Myocyte (in vitro differentiated cells): Measurements from ENCODE around the gene EXOC5. TPM values are rescaled to one million over a fixed set of nuclear protein-coding genes. Genes with fewer than 3 reads are reported as not detected.
A peak's percentile ranks its signal among the peaks of the same experiment; 100 is the strongest.
"Not testable (repeated sequence)": the region's sequence is repeated elsewhere in the genome, so short reads cannot be mapped to it uniquely, and the experiment has no call there.

Source experiments
- DNase-seq: peaks from one replicate; pipeline ENCODE4 v3.0.0-alpha.2; 2012; ENCODE audit warnings: low read depth
- total RNA-seq: library from RNA; depleted of rRNA; stranded (reverse); fragments of >200 nt; gene quantifications from 2 replicates; pipeline ENCODE4 v1.2.3, GENCODE V29; 2014

Gene EXOC5
- total RNA-seq, 1 donor from 2014 or later, result 85.4 TPM

GRCh38 chr14:57261604-57262003 lies 7.1 kb downstream of the EXOC5 start:
- no peak for DNase-seq

- DNase-seq, result no peak
Measured at GRCh38 chr14:57259672-57260071, 9.0 kb downstream of the EXOC5 start.

GRCh38 chr14:57258221-57258620 lies 10.5 kb downstream of the EXOC5 start:
- not testable (repeated sequence) for DNase-seq

GRCh38 chr14:57254884-57255283 lies 13.8 kb downstream of the EXOC5 start:
- no peak for DNase-seq

- no peak for DNase-seq
Measured at GRCh38 chr14:57246933-57247657, 21.6 kb downstream of the EXOC5 start.

- DNase-seq, result no peak
Measured at GRCh38 chr14:57245941-57246340, 22.8 kb downstream of the EXOC5 start.

GRCh38 chr14:57244106-57244505 lies 24.6 kb downstream of the EXOC5 start:
- DNase-seq, result no peak

- no peak for DNase-seq
Measured at GRCh38 chr14:57243320-57243719, 25.4 kb downstream of the EXOC5 start.

- not testable (repeated sequence) for DNase-seq
Measured at GRCh38 chr14:57240115-57240514, 28.6 kb downstream of the EXOC5 start.

- no peak for DNase-seq
Measured at GRCh38 chr14:57232006-57232405, 36.7 kb downstream of the EXOC5 start.

- not testable (repeated sequence) for DNase-seq
Measured at GRCh38 chr14:57228320-57228719, 40.4 kb downstream of the EXOC5 start.

- no peak for DNase-seq
Measured at GRCh38 chr14:57227083-57227482, 41.6 kb downstream of the EXOC5 start.

- no peak for DNase-seq
Measured at GRCh38 chr14:57221931-57222330, 46.8 kb downstream of the EXOC5 start.

- no peak for DNase-seq
Measured at GRCh38 chr14:57212919-57213318, 55.8 kb downstream of the EXOC5 start.

- DNase-seq, result no peak
Measured at GRCh38 chr14:57209561-57209960, 59.1 kb downstream of the EXOC5 start.

- no peak for DNase-seq
Measured at GRCh38 chr14:57205938-57206337, 62.8 kb downstream of the EXOC5 start.

- not testable (repeated sequence) for DNase-seq
Measured at GRCh38 chr14:57202672-57203071, 66.0 kb downstream of the EXOC5 start.

GRCh38 chr14:57199921-57200320 lies 68.8 kb downstream of the EXOC5 start:
- peak; percentile 10 for DNase-seq

GRCh38 chr14:57189070-57189469 lies 79.6 kb downstream of the EXOC5 start:
- DNase-seq, result peak; percentile 59

- DNase-seq, result peak; percentile 22
Measured at GRCh38 chr14:57182760-57183503, 85.8 kb downstream of the EXOC5 start.

GRCh38 chr14:57179273-57179672 lies 89.4 kb downstream of the EXOC5 start:
- no peak for DNase-seq

GRCh38 chr14:57174466-57174865 lies 94.2 kb downstream of the EXOC5 start:
- no peak for DNase-seq

- DNase-seq, result no peak
Measured at GRCh38 chr14:57171903-57172302, 96.8 kb downstream of the EXOC5 start.
